Left lung (tissue), 14 donors: ENCODE results near the gene BARX1. TPM values are rescaled to one million over a fixed set of nuclear protein-coding genes. Genes with fewer than 3 reads are reported as not detected.

Experiments
- ATAC-seq: fragments of 200-7000 bp; cut with Tn5 transposase; one replicate; pipeline ENCODE4 v1.9.1; 2020; ENCODE audit warnings: moderate library complexity
- DNase-seq, 4 donors: peaks; one replicate each; pipeline ENCODE4 v3.0.0-alpha.2; 2013 to 2020
- H3K27ac ChIP-seq, 2 donors: fragments of 200-600 bp; sonication (generic) in 1 of 2; one replicate each; pipeline versions ENCODE4 v1.5.0 to v1.8.0; 2020 to 2021
- H3K27me3 ChIP-seq, 2 donors: fragments of 200-600 bp; sonication (generic) in 1 of 2; one replicate each; pipeline versions ENCODE4 v1.5.0 to v1.8.0; 2020 to 2021
- H3K36me3 ChIP-seq, 2 donors: fragments of 200-600 bp; sonication (generic) in 1 of 2; one replicate each; pipeline versions ENCODE4 v1.5.0 to v1.8.0; 2020 to 2021
- H3K4me1 ChIP-seq, 2 donors: fragments of 200-600 bp; one replicate each; pipeline ENCODE4 v1.8.0; 2021
- H3K4me3 ChIP-seq, 2 donors: fragments of 200-600 bp; sonication (generic) in 1 of 2; one replicate each; pipeline versions ENCODE4 v1.5.0 to v1.8.0; 2020 to 2021; ENCODE audit warnings: mild to moderate bottlenecking in 1 of 2
- H3K9me3 ChIP-seq, 2 donors: fragments of 200-600 bp; sonication (generic) in 1 of 2; one replicate each; pipeline versions ENCODE4 v1.5.0 to v1.8.0; 2020 to 2021
- intact Hi-C, 2 donors: fragments of 100-400 bp; cut with DNase I; formaldehyde crosslinking; loops; one replicate each; pipeline versions ENCODE4 v1.11.2 to v1.14.2; 2022
- long read RNA-seq, 12 donors: library from polyadenylated mRNA in 2 of 12; unstranded in 2 of 12; transcript quantifications; one replicate each; pipeline ENCODE4 v2.0.0 and lab custom pipeline, GENCODE V29; 2019 to 2026
- polyA plus RNA-seq, 6 donors: library from polyadenylated mRNA; unstranded; fragments of 120-200 nt; gene quantifications; one replicate each; pipeline ENCODE4 v1.2.1, GENCODE V29; 2013; ENCODE audit not compliant: insufficient read length in 6 of 6
- total RNA-seq, 2 donors: library from RNA; stranded (reverse); fragmentation: NEBNext Ultra II Directional; extraction: Animal tissue kit (Norgen Biotek cat#: 25700); gene quantifications; one replicate each; pipeline ENCODE4 v1.2.1, GENCODE V29; 2021
- TF ChIP-seq, protein P1 (sequence below), 2 donors: fragments of 200-600 bp; sonication (generic) in 1 of 2; IDR thresholded peaks; one replicate each; pipeline versions ENCODE4 v1.5.0 to v1.8.0; 2021; ENCODE audit warnings: antibody characterized with exemption in 2 of 2
- donor health status: DM: no; HTN: yes; CAD: no.
- donor health status: DM: no; HTN: no; CAD: no.

Gene BARX1, protein sequence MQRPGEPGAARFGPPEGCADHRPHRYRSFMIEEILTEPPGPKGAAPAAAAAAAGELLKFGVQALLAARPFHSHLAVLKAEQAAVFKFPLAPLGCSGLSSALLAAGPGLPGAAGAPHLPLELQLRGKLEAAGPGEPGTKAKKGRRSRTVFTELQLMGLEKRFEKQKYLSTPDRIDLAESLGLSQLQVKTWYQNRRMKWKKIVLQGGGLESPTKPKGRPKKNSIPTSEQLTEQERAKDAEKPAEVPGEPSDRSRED
- total RNA-seq (not detected), polyA plus RNA-seq (not detected)
- long read RNA-seq, donor 1 = 0 reads
- long read RNA-seq, donor 2 = 0 reads
- long read RNA-seq, donor 3 = 0 reads
- long read RNA-seq, donor 4 = 0 reads
- long read RNA-seq, donor 5 = 0 reads
- long read RNA-seq, donor 6 = 0 reads
- long read RNA-seq, donor 7 = 0 reads
- long read RNA-seq, donor 8 = 0 reads
- long read RNA-seq, donor 9 = 0 reads
- long read RNA-seq, donor 10 = 0 reads
- long read RNA-seq, donor 11 = 0 reads
- long read RNA-seq, donor 12 = 0 reads

DNA sequence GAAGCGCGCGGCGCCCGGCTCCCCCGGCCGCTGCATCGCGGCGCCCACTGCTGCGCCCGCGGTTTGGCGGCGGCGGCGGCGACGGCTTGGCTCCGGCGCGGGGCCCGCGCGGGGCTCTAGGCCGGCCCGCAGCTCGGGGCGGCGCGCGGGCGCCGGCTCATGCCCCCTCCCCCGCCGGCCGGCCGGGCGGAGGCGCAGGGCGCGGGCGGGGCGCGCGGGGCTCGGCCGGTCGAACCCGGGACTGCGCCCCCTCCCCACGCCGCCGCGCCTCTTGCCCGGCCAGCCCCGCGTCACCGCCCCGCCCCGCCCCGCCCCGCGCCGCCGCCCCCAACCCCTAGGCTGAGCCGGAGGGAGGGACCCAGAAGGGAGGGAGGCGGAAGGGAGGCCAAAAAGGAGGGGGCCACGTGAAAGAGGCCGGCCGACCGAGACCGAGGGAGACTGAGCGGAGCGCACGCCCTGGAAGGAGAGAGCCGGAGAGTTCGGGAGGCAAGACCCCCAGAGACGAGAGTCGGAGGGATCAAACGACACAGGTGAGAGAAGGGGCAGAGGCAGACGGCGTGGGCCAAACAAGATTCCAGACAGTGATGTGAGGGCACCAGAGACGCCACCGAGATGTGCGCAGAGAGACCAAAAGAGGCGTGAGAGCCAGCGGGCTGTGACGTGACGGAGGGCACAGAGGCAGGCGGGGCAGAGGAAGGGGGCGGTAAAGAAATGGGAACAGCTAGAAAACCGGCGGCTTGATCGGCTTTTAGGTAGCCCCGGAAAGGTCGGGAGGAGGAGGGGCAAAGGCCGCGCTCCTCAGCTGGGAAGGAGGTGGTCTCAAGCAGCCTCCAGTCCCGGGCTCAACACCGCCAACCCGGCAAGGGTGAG lies at the start of gene BARX1:
TSS of gene BARX1 (minus strand) at position 245 of the 870 bp plus-strand sequence. CDS start at position 36, 209 bp downstream.
- Histone ChIP-seq H3K27ac (no peak within 1 kb of the TSS), H3K36me3 (no peaks in the 10 kb centered on the region), H3K27me3 (peaks cover 93 to 98% of the 10 kb centered on the region in 2 donors), H3K4me3 (no peak within 1 kb of the TSS), H3K9me3 (no peaks in the 10 kb centered on the region), H3K4me1 (peaks cover 31 to 67% of the 10 kb centered on the region in 2 donors)
- TF ChIP-seq, protein P1, sequence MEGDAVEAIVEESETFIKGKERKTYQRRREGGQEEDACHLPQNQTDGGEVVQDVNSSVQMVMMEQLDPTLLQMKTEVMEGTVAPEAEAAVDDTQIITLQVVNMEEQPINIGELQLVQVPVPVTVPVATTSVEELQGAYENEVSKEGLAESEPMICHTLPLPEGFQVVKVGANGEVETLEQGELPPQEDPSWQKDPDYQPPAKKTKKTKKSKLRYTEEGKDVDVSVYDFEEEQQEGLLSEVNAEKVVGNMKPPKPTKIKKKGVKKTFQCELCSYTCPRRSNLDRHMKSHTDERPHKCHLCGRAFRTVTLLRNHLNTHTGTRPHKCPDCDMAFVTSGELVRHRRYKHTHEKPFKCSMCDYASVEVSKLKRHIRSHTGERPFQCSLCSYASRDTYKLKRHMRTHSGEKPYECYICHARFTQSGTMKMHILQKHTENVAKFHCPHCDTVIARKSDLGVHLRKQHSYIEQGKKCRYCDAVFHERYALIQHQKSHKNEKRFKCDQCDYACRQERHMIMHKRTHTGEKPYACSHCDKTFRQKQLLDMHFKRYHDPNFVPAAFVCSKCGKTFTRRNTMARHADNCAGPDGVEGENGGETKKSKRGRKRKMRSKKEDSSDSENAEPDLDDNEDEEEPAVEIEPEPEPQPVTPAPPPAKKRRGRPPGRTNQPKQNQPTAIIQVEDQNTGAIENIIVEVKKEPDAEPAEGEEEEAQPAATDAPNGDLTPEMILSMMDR (IDR thresholded peaks at IDR 0.05) = no peak
- intact Hi-C loops = no loop called here
- no peak for ATAC-seq
- no peak for DNase-seq

DNA sequence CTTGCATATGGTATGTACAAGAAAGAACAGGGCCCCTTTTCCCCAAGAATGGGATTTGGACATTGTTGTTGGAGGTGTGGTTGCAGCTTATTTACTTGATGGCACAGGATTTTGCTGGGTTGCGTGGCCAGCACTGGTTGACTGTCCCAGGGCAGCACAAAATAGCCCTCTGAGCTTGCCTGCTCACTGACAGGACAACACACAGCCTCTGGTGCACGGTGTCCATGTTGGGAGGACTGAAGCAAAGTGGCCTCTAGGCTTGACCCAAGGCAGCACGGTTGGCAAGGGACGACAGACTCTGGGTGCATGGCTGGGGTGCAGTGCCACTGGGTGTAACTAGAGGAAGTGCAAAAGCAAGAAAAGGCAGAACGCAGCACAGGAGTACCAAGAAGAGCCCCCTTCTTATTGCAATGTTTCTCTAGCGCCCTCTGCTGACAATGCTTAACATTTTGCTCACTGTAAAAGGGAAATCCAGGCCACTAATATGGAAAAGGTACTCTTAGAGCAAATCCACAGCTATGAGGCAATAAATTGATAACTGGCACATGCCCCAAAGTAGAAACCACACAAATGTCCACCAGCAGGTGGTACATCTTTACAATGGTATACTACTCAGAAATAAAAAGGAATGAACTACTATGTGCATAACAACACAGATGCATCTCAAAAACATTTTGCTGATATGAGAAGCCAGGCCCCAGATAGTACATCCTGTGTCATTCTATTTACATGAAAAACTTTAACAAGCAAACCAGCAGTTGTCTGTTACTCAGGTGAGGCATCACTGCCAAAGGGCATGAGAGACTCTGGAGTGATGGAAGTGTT lies 47.4 kb upstream of the BARX1 start:
- peak; percentile 78 for ATAC-seq

DNA sequence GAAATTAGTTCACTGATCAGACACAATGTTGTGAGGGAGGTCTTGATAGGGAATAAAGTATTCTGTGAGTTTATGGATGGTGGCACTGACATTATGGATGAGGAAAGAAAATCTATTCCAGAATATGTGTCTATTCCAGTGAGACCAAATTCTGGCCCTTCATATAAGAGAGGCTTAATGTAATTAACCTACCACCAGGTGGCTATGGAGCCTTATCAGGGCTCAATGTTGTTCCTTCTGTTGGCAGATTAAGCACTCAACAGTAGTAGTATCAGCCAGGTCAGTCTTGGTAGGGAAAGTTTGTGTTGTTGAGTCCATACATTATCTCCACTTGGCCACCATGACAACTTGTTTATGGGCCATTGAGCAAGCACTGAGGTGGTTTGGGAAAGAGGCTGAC lies 41.7 kb upstream of the BARX1 start:
- no peak for ATAC-seq
- Histone ChIP-seq H3K36me3 (no peaks in the 10 kb centered on the region), H3K9me3 (no peaks in the 10 kb centered on the region), H3K27me3 (no peaks in the 10 kb centered on the region), H3K4me1 (no peaks in the 10 kb centered on the region), H3K4me3 (no peak overlapping the region), H3K27ac (no peak overlapping the region)
- DNase-seq = no peak
- intact Hi-C loops = no loop called here
- TF ChIP-seq, protein P1 (IDR thresholded peaks at IDR 0.05) = no peak

More for the DNA sequence above, 47.4 kb upstream of the BARX1 start:
- H3K9me3 ChIP-seq = peaks cover 0 to 2% of the 10 kb centered on the region in 2 donors
- H3K27me3 ChIP-seq = no peaks in the 10 kb centered on the region
- no peaks in the 10 kb centered on the region for H3K36me3 ChIP-seq
- DNase-seq = peak in 2 of 4 donors; percentile 29 to 60
- TF ChIP-seq, protein P1 (IDR thresholded peaks at IDR 0.05) = peak; percentile 31 to 55
- no peak overlapping the region for H3K27ac ChIP-seq
- H3K4me3 ChIP-seq = no peak overlapping the region
- intact Hi-C loops = no loop called here
- no peaks in the 10 kb centered on the region for H3K4me1 ChIP-seq

DNA sequence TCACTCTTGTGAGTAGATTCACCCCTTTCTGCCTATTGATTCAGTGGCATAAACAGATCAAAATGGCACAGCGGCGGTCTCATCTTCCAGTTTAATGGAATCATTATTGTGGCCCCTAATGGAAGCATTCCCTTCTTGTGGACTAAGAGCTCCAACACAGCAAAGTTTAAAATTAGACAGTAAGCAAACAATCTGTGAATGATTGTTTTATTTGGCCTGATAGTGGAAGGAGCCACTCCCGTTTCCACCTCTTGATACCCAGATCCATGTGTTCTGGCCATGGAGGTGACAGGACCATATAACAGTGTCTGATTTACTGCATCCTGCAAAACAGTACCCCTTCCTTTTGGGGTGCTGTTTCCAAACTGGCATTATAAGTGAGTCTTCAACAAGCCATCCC lies 41.2 kb upstream of the BARX1 start:
- H3K27ac ChIP-seq = no peak overlapping the region
- H3K4me3 ChIP-seq = no peak overlapping the region
- no peaks in the 10 kb centered on the region for H3K36me3 ChIP-seq
- H3K27me3 ChIP-seq = no peaks in the 10 kb centered on the region
- TF ChIP-seq, protein P1 (IDR thresholded peaks at IDR 0.05) = no peak
- ATAC-seq (no peak), DNase-seq (no peak)
- intact Hi-C loops = no loop called here
- no peaks in the 10 kb centered on the region for H3K4me1 ChIP-seq
- H3K9me3 ChIP-seq = no peaks in the 10 kb centered on the region
